ENCODE results near the gene NDUFS3.

Gene NDUFS3

DNA sequence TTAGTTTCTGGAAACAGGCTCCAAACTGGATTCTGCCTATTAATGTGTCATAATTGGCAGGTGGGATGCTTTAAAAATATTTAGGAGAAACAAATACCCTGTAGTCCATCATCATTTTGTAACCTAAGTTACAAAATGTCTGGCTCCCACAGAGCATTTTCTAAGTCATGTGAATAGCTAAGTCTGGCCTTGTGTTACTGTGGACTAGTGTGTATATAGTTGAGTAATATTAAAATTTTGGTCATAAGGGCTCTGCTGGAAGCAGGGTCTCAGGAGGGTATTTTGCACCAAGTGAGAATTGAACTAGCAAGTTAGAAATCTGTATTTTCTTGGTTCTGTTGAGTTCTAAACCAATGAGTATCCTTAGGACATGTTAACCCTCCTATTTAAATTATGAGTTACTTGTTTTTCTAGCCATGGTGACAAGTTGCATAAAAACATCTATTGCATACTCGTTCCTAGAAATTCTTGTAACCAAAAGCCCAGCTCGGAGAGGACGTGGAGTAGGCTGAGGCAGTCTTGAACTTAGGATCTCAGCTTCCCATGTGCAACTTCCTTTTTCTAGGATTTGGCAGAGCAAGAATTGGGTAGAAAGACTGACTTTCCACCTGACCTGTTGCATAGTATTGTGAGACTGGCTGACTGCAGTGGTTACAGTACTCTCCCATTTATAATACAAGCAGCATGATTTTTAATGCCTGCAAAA is 8.1 kb upstream of the NDUFS3 start:
- DNase-seq (ENCODE audit: low spot score) = no peak
- in situ Hi-C loops (cut with MboI; ENCODE audit: low pct_unique_long_range_greater_than_20kb, low sequenced_read_pairs, unreplicated experiment) = no loop called here
- TF ChIP-seq, protein P1, sequence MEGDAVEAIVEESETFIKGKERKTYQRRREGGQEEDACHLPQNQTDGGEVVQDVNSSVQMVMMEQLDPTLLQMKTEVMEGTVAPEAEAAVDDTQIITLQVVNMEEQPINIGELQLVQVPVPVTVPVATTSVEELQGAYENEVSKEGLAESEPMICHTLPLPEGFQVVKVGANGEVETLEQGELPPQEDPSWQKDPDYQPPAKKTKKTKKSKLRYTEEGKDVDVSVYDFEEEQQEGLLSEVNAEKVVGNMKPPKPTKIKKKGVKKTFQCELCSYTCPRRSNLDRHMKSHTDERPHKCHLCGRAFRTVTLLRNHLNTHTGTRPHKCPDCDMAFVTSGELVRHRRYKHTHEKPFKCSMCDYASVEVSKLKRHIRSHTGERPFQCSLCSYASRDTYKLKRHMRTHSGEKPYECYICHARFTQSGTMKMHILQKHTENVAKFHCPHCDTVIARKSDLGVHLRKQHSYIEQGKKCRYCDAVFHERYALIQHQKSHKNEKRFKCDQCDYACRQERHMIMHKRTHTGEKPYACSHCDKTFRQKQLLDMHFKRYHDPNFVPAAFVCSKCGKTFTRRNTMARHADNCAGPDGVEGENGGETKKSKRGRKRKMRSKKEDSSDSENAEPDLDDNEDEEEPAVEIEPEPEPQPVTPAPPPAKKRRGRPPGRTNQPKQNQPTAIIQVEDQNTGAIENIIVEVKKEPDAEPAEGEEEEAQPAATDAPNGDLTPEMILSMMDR (IDR thresholded peaks at IDR 0.05; ENCODE audit: extremely low read depth, insufficient read depth, missing control alignments) = no peak

DNA sequence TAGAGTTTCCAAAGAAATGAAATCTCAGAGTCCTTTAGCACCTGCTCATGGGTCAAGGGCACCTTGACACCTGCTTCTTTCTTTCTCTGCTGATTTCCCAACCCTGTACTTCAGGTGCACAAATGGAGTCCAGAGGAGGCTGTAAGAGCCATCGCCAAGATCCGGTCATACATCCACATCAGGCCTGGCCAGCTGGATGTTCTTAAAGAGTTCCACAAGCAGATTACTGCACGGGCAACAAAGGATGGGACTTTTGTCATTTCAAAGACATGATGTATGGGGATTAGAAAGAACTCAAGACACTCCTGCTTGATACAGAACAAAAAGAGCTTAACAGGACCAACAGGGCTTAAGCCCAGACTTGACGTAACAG is 7.5 kb upstream of the NDUFS3 start:
- DNase-seq (ENCODE audit: low spot score) = no peak
- TF ChIP-seq, protein P1 (IDR thresholded peaks at IDR 0.05; ENCODE audit: extremely low read depth, insufficient read depth, missing control alignments) = no peak
- in situ Hi-C loops (cut with MboI; ENCODE audit: low pct_unique_long_range_greater_than_20kb, low sequenced_read_pairs, unreplicated experiment) = no loop called here

DNA sequence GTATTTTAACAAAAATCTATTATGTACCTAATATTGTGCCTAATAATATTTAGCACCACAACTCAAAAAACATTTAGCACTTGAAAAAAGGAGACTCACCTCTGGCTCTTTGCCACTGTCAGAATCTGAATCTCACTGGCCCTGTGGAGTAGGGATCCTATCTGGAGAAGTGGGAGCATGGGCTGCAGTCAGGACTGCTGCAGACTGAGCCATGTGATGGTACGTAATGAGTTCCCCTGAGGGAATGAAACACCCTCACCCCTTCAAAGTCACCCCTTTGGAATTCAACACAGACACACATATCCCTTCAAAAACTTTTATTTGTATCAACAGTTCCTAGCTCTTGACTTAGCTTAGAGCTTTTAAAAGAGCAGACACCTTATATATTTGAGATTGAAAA is 7.0 kb upstream of the NDUFS3 start:
- in situ Hi-C loops (cut with MboI; ENCODE audit: low pct_unique_long_range_greater_than_20kb, low sequenced_read_pairs, unreplicated experiment) = no loop called here
- DNase-seq (ENCODE audit: low spot score) = no peak
- TF ChIP-seq, protein P1 (IDR thresholded peaks at IDR 0.05; ENCODE audit: extremely low read depth, insufficient read depth, missing control alignments) = no peak

DNA sequence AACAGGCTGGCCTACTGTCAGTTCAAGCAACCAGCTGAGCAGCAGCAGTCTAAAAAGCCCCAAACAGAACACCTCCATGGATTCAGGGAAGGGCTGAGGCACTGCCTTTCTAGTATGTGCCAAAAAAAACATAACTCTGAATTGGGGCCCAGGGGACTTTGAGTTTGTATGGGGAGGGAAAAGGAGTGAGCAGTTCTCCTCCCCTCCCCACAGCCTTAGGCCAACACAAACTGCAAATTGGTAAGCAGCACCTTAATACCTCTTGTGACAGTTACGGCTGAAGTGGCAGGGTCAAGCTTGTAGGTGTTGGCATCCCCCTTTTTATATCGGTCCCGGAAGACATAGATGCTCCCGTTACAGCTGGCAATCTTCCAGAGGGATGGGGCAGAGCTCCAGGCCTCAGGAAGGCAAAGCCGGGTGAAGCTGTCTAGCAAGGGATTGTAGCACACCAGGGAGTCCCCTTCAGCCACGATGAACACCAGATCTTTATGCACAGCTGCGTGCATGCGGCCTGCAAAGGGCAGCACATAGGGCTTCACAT is 6.1 kb upstream of the NDUFS3 start:
- TF ChIP-seq, protein P1 (IDR thresholded peaks at IDR 0.05; ENCODE audit: extremely low read depth, insufficient read depth, missing control alignments) = no peak
- no peak for DNase-seq (ENCODE audit: low spot score)
- in situ Hi-C loops (cut with MboI; ENCODE audit: low pct_unique_long_range_greater_than_20kb, low sequenced_read_pairs, unreplicated experiment) = no loop called here

GRCh38 chr11:47573321-47573720 is 5.6 kb upstream of the NDUFS3 start:
- TF ChIP-seq, protein P1 (IDR thresholded peaks at IDR 0.05; ENCODE audit: extremely low read depth, insufficient read depth, missing control alignments) = no peak
- in situ Hi-C loops (cut with MboI; ENCODE audit: low pct_unique_long_range_greater_than_20kb, low sequenced_read_pairs, unreplicated experiment) = no loop called here
- DNase-seq (ENCODE audit: low spot score) = no peak

- TF ChIP-seq, protein P1 (IDR thresholded peaks at IDR 0.05; ENCODE audit: extremely low read depth, insufficient read depth, missing control alignments) = no peak
- no peak for DNase-seq (ENCODE audit: low spot score)
- in situ Hi-C loops (cut with MboI; ENCODE audit: low pct_unique_long_range_greater_than_20kb, low sequenced_read_pairs, unreplicated experiment) = no loop called here
These were observed 1.3 kb upstream of the NDUFS3 start for GRCh38 chr11:47577460-47578041.
